ENCODE results near the gene KCNIP1. TPM values are rescaled to one million over a fixed set of nuclear protein-coding genes. Genes with fewer than 3 reads are reported as not detected.

KCNIP1 gene
- total and polyA plus RNA-seq, 8 donors, result 0.35 to 4.9 (median 2.5) TPM

DNA sequence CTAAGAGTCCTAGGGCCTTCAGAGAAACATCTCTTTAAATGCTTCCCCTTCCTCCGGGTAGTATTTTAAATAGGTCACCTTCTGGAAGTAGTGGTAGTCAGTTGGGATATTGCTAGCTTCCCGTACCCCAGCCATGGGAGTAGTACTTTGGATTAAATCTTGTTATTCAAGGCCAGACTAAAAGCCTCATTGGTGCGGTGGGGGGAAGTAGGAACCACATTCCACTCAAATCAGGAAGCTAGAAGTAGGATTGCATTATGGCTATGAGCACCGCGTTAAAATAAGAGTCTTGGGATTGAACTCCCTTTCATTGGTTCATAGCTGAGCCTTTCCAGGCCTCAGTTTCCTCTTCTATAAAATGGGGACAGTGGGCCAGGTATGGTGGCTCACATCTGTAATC, 6.7 kb downstream of the KCNIP1 start:
- Histone ChIP-seq H3K4me3 (no peak overlapping the region), H3K4me1 (no peaks in the 10 kb centered on the region), H3K27me3 (peaks cover 0 to 17% of the 10 kb centered on the region in 2 donors), H3K36me3 (no peaks in the 10 kb centered on the region), H3K27ac (no peak overlapping the region), H3K9me3 (no peaks in the 10 kb centered on the region)
- ATAC-seq (no peak), DNase-seq (no peak)
- intact Hi-C loops (cut with DNase I), result no loop called here
- TF ChIP-seq, protein P1, sequence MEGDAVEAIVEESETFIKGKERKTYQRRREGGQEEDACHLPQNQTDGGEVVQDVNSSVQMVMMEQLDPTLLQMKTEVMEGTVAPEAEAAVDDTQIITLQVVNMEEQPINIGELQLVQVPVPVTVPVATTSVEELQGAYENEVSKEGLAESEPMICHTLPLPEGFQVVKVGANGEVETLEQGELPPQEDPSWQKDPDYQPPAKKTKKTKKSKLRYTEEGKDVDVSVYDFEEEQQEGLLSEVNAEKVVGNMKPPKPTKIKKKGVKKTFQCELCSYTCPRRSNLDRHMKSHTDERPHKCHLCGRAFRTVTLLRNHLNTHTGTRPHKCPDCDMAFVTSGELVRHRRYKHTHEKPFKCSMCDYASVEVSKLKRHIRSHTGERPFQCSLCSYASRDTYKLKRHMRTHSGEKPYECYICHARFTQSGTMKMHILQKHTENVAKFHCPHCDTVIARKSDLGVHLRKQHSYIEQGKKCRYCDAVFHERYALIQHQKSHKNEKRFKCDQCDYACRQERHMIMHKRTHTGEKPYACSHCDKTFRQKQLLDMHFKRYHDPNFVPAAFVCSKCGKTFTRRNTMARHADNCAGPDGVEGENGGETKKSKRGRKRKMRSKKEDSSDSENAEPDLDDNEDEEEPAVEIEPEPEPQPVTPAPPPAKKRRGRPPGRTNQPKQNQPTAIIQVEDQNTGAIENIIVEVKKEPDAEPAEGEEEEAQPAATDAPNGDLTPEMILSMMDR (IDR thresholded peaks at IDR 0.05), result no peak

DNA sequence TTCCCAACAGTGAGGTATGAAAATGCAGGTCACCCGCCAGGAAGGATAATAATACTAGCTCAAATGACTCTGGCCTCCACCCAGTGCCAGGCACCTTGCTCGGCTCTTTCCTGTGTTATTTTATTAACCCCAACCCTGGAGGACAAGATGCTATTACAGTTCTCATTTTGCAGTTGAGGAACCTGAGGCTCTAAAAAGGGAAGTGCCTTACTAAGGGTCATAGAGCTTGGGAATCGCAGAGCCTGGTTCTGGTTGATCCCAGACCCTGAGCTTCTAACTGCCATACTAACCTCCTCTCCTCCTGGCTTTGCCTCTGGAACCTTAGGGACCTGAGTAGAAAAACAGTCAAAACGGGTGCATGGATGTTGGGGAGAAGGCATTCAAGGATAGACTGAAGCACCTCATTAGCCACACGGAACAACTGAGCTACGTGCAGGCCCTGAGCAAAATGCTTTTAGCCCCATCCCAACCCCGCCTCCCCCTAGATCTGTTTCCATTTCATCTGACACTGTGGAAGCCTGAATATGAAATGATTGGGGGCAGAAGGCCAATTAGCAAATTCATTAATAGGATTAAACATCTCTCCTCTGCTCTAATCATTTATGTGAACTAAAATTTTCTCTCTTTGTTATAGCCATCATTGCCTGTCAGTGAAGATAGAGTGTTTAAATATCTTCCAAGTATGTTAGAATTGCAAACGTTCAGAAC, 7.9 kb downstream of the KCNIP1 start:
- Histone ChIP-seq H3K36me3 (no peaks in the 10 kb centered on the region), H3K4me3 (no peak overlapping the region), H3K4me1 (no peaks in the 10 kb centered on the region), H3K27ac (no peak overlapping the region), H3K27me3 (peaks cover 0 to 5% of the 10 kb centered on the region in 2 donors), H3K9me3 (no peaks in the 10 kb centered on the region)
- TF ChIP-seq, protein P1 (IDR thresholded peaks at IDR 0.05), result no peak
- intact Hi-C loops (cut with DNase I), result no loop called here
- ATAC-seq (no peak), DNase-seq (no peak)

DNA sequence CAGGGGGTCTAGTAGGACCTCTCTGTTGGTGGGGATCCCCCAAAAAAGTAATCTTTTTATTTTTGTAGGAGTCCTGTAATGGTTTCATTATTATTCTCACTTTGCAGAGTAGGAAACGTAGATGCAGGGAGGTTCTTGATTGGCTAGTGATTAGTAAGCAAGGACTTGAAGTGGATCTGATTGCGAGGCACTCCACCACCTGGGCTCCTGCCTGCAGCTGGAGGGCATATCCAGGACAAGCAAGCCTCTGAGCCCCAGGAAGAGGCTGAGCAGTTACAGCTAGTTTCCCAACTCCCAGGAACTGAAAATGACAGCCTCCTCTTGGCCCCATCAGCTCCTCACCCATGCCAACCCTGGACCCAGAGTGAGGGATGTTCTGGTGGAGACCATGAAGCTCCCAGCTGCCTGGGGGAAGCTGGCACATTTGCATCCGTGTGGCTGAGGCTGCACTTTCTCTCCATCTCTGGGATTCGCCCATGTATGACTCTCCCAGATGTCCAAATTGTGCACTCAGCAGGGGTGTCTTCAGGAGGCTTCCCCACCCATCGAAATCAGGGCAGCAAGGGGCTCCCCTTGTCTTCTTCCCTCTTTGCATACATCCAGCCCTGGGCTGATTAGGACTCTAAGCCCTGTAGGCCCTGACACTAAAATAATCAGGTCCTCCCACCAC, 10.2 kb downstream of the KCNIP1 start:
- TF ChIP-seq, protein P1 (IDR thresholded peaks at IDR 0.05), result no peak
- DNase-seq (no peak), ATAC-seq (no peak)
- H3K27ac ChIP-seq, result no peak overlapping the region
- H3K4me3 ChIP-seq, result no peak overlapping the region
- no peaks in the 10 kb centered on the region for H3K36me3 ChIP-seq
- no peaks in the 10 kb centered on the region for H3K4me1 ChIP-seq
- H3K27me3 ChIP-seq, result no peaks in the 10 kb centered on the region
- H3K9me3 ChIP-seq, result no peaks in the 10 kb centered on the region
- intact Hi-C loops (cut with DNase I), result no loop called here

DNA sequence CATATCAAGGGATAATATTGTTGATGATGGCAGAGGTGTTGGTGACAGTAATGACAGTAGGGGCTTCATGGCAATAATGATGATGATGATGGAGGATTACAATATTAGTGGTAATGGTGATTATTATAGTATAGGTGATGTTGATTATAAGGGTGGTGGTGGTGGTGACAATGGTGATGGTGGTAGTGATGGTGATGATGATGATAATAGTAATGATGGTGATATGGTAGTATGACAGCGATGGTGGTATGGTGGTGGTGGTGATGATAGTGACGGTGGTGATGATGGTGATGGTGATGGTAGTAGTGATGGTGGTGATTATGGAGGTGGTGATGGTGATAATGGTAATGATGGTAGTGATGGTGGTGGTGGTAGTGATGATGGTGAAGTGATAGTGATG, 13.6 kb downstream of the KCNIP1 start:
- TF ChIP-seq, protein P1 (IDR thresholded peaks at IDR 0.05), result no peak

DNA sequence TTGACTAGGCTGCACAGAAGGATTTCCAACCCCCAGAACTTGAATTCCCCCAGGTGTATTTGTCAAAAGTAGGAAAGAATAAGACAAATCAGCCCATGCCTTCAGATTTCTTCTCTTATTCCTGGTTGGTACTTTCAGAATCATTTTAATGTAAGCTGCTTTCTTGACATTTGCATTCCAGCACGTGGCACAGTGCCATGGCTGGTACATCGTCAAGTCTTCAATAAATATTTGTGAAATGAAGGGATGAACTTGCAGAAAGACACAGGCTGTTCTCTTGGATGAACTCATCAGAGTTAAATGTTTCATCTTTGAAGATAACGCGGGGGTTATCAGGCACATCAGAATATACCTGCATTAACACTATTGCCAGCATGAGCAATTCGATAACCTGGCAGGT, 14.5 kb downstream of the KCNIP1 start:
- TF ChIP-seq, protein P1 (IDR thresholded peaks at IDR 0.05), result no peak
- Histone ChIP-seq H3K4me3 (no peak overlapping the region), H3K36me3 (no peaks in the 10 kb centered on the region), H3K4me1 (no peaks in the 10 kb centered on the region), H3K27me3 (no peaks in the 10 kb centered on the region), H3K27ac (no peak overlapping the region), H3K9me3 (no peaks in the 10 kb centered on the region)
- intact Hi-C loops (cut with DNase I), result no loop called here
- ATAC-seq (no peak), DNase-seq (no peak)

More for the DNA sequence above, 13.6 kb downstream of the KCNIP1 start:
- Histone ChIP-seq H3K36me3 (no peaks in the 10 kb centered on the region), H3K27ac (no peak overlapping the region), H3K9me3 (no peaks in the 10 kb centered on the region), H3K4me3 (no peak overlapping the region), H3K27me3 (no peaks in the 10 kb centered on the region), H3K4me1 (no peaks in the 10 kb centered on the region)
- ATAC-seq (no peak), DNase-seq (no peak)
- intact Hi-C loops (cut with DNase I), result no loop called here

Data from left lung (tissue), 10 donors.